A549 (cell line): ENCODE measurements around the gene ABO.

Experiments
- CEBPB ChIP-seq, 2 experiments: fragments of >200 bp in 1 of 2; sonication (Bioruptor Twin) in 1 of 2; formaldehyde crosslinking in 1 of 2; IDR thresholded peaks; 2 replicates each; pipeline ENCODE4 v1.6.1; 2012 to 2016
- CTCF ChIP-seq: fragments of >200 bp; sonication (Bioruptor Twin); formaldehyde crosslinking; IDR thresholded peaks from 3 replicates; pipeline ENCODE4 v1.5.1; 2016
- EP300 ChIP-seq, 2 experiments: fragments of >200 bp; sonication (Bioruptor Twin); formaldehyde crosslinking; IDR thresholded peaks; 2 replicates in 1 of 2; 3 replicates in 1 of 2; pipeline ENCODE4 v1.6.1; 2016 to 2017
- ESRRA ChIP-seq: fragments of 150-350 bp; IDR thresholded peaks from 2 replicates; pipeline ENCODE4 v1.6.1; 2014; ENCODE audit warnings: mild to moderate bottlenecking, low read length, borderline replicate concordance
- MAZ ChIP-seq: fragments of 150-350 bp; IDR thresholded peaks from 2 replicates; pipeline ENCODE4 v1.6.1; 2014; ENCODE audit warnings: antibody characterized with exemption, low read depth, low read length, borderline replicate concordance
- POLR2A ChIP-seq: IDR thresholded peaks from 2 replicates; pipeline ENCODE4 v1.6.1; 2012; ENCODE audit warnings: mild to moderate bottlenecking, low read length
- ZC3H11A ChIP-seq: fragments of 450-650 bp; IDR thresholded peaks from 2 replicates; pipeline ENCODE4 v1.6.1; 2014; ENCODE audit warnings: antibody characterized with exemption, mild to moderate bottlenecking

- TF ChIP-seq CEBPB (IDR thresholded peaks at IDR 0.05) (no peak), POLR2A (no peak), CTCF (no peak), EP300 (IDR thresholded peaks at IDR 0.05) (no peak), ZC3H11A (no peak), ESRRA (no peak), MAZ (no peak)
Measured at GRCh38 chr9:133256136-133256461, 18.9 kb downstream of the ABO start.
